GM23248 (cell line): ENCODE data around the gene PTPRN2.

Experiments used
- EZH2 ChIP-seq: fragments of 200-600 bp; sonication (generic); IDR thresholded peaks from 2 replicates; pipeline ENCODE4 v1.6.1; 2018; ENCODE audit warnings: antibody characterized with exemption, mild to moderate bottlenecking; ENCODE audit not compliant: insufficient read depth, poor library complexity, severe bottlenecking
- EZH2phosphoT487 ChIP-seq: fragments of 200-600 bp; sonication (generic); IDR thresholded peaks from 2 replicates; pipeline ENCODE4 v1.6.1; 2018; ENCODE audit warnings: antibody characterized with exemption, moderate library complexity, mild to moderate bottlenecking, low read depth; ENCODE audit not compliant: insufficient read depth

DNA sequence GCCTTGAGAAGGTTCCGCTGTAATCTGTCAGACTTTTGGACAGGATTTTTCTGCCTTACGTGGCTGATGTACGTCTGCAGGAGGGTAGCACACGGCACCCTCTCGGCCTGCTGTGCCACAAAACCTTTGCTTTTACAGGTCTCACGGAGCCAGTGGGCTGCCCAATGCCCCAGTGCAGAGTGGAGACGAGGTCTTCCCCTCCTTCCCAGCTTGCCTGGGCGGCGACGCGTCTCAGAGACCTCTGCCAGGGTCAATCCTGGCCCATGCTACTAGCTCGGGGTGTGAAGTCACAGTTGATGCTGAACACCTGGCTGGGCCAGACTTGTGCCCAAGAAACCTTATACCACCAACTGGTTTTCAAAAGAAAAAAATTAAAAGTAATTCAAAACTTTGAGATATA lies 724.4 kb downstream of the PTPRN2 start:
- TF ChIP-seq EZH2phosphoT487 (no peak), EZH2 (no peak)
